Left ventricle myocardium inferior (tissue), 1 donor: Measurements from ENCODE around the gene MRRF. TPM values are rescaled to one million over a fixed set of nuclear protein-coding genes. Genes with fewer than 3 reads are reported as not detected.
"Not testable (repeated sequence)": the region's sequence is repeated elsewhere in the genome, so short reads cannot be mapped to it uniquely, and the experiment has no call there.

ENCODE experiments used
- DNase-seq: peaks from one replicate; pipeline ENCODE4 v3.0.0-alpha.2; 2020
- H3K27ac ChIP-seq: fragments of 200-600 bp; replicated peaks from 2 replicates; pipeline ENCODE4 v1.8.0; 2021
- H3K27me3 ChIP-seq: fragments of 200-600 bp; 2 replicates; pipeline ENCODE4 v1.8.0; 2021; ENCODE audit warnings: low read depth
- H3K36me3 ChIP-seq: fragments of 200-600 bp; 2 replicates; pipeline ENCODE4 v1.8.0; 2021
- H3K4me1 ChIP-seq: fragments of 200-600 bp; 2 replicates; pipeline ENCODE4 v1.8.0; 2021
- H3K4me3 ChIP-seq: fragments of 200-600 bp; 2 replicates; pipeline ENCODE4 v1.8.0; 2021; ENCODE audit warnings: mild to moderate bottlenecking, moderate library complexity
- H3K9me3 ChIP-seq: fragments of 200-600 bp; replicated peaks from 2 replicates; pipeline ENCODE4 v1.8.0; 2021
- CTCF ChIP-seq: fragments of 200-600 bp; IDR thresholded peaks from 2 replicates; pipeline ENCODE4 v1.8.0; 2021; ENCODE audit warnings: antibody characterized with exemption, mild to moderate bottlenecking, borderline replicate concordance
- intact Hi-C: fragments of 100-400 bp; cut with micrococcal nuclease; formaldehyde crosslinking; loops from one replicate; pipeline ENCODE4 v1.11.0; 2022
- total RNA-seq: library from RNA; stranded (reverse); fragmentation: NEBNext Ultra II Directional; extraction: Animal tissue kit (Norgen Biotek cat#: 25700); gene quantifications from one replicate; pipeline ENCODE4 v1.2.1, GENCODE V29; 2021
- donor health status: DM: no; HTN: yes; CAD: no; lungs with severe emphysema.

Gene MRRF
- total RNA-seq, 1 donor from 2014 or later: 35.8 TPM

- intact Hi-C loops: no loop called here
- Histone ChIP-seq H3K27me3 (no peaks in the 10 kb centered on the region), H3K4me1 (peaks cover 24% of the 10 kb centered on the region), H3K9me3 (no peaks in the 10 kb centered on the region), H3K27ac (no peak overlapping the region), H3K36me3 (peaks cover 34% of the 10 kb centered on the region), H3K4me3 (no peak overlapping the region)
- no peak for DNase-seq
- no peak for TF ChIP-seq CTCF
These were observed 60.4 kb downstream of the MRRF start for GRCh38 chr9:122325124-122325523.

GRCh38 chr9:122327175-122327574 is 62.5 kb downstream of the MRRF start:
- H3K4me3 ChIP-seq: no peak overlapping the region
- no peaks in the 10 kb centered on the region for H3K27me3 ChIP-seq
- peaks cover 26% of the 10 kb centered on the region for H3K4me1 ChIP-seq
- H3K27ac ChIP-seq: no peak overlapping the region
- intact Hi-C loops: no loop called here
- H3K9me3 ChIP-seq: no peaks in the 10 kb centered on the region
- H3K36me3 ChIP-seq: peaks cover 31% of the 10 kb centered on the region
- no peak for DNase-seq
- no peak for TF ChIP-seq CTCF

GRCh38 chr9:122329597-122329996 is 64.9 kb downstream of the MRRF start:
- TF ChIP-seq CTCF: no peak
- no peak overlapping the region for H3K4me3 ChIP-seq
- DNase-seq: no peak
- H3K27me3 ChIP-seq: no peaks in the 10 kb centered on the region
- intact Hi-C loops: no loop called here
- no peaks in the 10 kb centered on the region for H3K9me3 ChIP-seq
- peaks cover 32% of the 10 kb centered on the region for H3K4me1 ChIP-seq
- no peak overlapping the region for H3K27ac ChIP-seq
- peaks cover 7% of the 10 kb centered on the region for H3K36me3 ChIP-seq

- H3K9me3 ChIP-seq, DNase-seq, H3K36me3 ChIP-seq, H3K4me3 ChIP-seq, intact Hi-C loops, H3K27me3 ChIP-seq, H3K27ac ChIP-seq: not testable (repeated sequence)
- H3K4me1 ChIP-seq: peaks cover 25% of the 10 kb centered on the region
These were observed 65.8 kb downstream of the MRRF start for GRCh38 chr9:122330466-122330865.

GRCh38 chr9:122331523-122331927 is 66.8 kb downstream of the MRRF start:
- Histone ChIP-seq H3K36me3 (no peaks in the 10 kb centered on the region), H3K4me3 (no peak overlapping the region), H3K27me3 (no peaks in the 10 kb centered on the region), H3K4me1 (peaks cover 25% of the 10 kb centered on the region), H3K9me3 (no peaks in the 10 kb centered on the region), H3K27ac (no peak overlapping the region)
- no peak for DNase-seq
- no peak for TF ChIP-seq CTCF
- intact Hi-C loops: no loop called here

- Histone ChIP-seq H3K9me3 (no peaks in the 10 kb centered on the region), H3K27ac (no peak overlapping the region), H3K4me1 (peaks cover 25% of the 10 kb centered on the region), H3K27me3 (no peaks in the 10 kb centered on the region), H3K4me3 (no peak overlapping the region), H3K36me3 (no peaks in the 10 kb centered on the region)
- no peak for DNase-seq
- intact Hi-C loops: no loop called here
- TF ChIP-seq CTCF: no peak
These were observed 67.4 kb downstream of the MRRF start for GRCh38 chr9:122332083-122332482.
